Astrocyte (in vitro differentiated cells and primary cell): ENCODE measurements around the gene TNFRSF21.

Source experiments
- CTCF ChIP-seq: IDR thresholded peaks from 2 replicates; pipeline ENCODE4 v1.5.1; 2011; ENCODE audit warnings: low read depth, mild to moderate bottlenecking, inconsistent platforms, low read length, moderate library complexity; ENCODE audit not compliant: insufficient read depth
- EZH2 ChIP-seq: IDR thresholded peaks from 2 replicates; pipeline ENCODE4 v1.6.1; 2012; ENCODE audit warnings: mild to moderate bottlenecking, low read length, inconsistent platforms; ENCODE audit not compliant: insufficient read depth

- TF ChIP-seq CTCF (no peak), EZH2 (no peak)
Measured at GRCh38 chr6:47323887-47324286, 14.2 kb upstream of the TNFRSF21 start.
